Gastrocnemius medialis (tissue), 4 donors: Measurements from ENCODE around the gene RPL38.

Source experiments
- CTCF ChIP-seq, 5 experiments: fragments of 450-650 bp in 3 of 5; fragments of 200-600 bp in 2 of 5; sonication (generic) in 2 of 5; IDR thresholded peaks in 4 of 5; conservative IDR thresholded peaks in 1 of 5; 1 replicate in 4 of 5; 2 replicates in 1 of 5; pipeline ENCODE4 v1.5.1; 2016 to 2019; ENCODE audit warnings: antibody characterized with exemption in 5 of 5, mild to moderate bottlenecking in 3 of 5, moderate library complexity in 3 of 5
- POLR2A ChIP-seq, 2 donors: fragments of 450-650 bp; IDR thresholded peaks; one replicate each; pipeline ENCODE4 v1.6.1; 2017; ENCODE audit warnings: antibody characterized with exemption in 2 of 2, mild to moderate bottlenecking in 2 of 2, moderate library complexity in 2 of 2

- no peak for TF ChIP-seq CTCF (IDR thresholded peaks at IDR 0.05 in 4 of 5, conservative IDR thresholded peaks at IDR 0.05 in 1 of 5)
- TF ChIP-seq POLR2A (IDR thresholded peaks at IDR 0.05), result no peak
Measured at GRCh38 chr17:74216505-74216904, 13.0 kb downstream of the RPL38 start.
